Right atrium auricular region (tissue), 2 donors: ENCODE data around the gene ANKRD33B. TPM values are rescaled to one million over a fixed set of nuclear protein-coding genes. Genes with fewer than 3 reads are reported as not detected.

Experiments
- DNase-seq: peaks from one replicate; pipeline ENCODE4 v3.0.0-alpha.2; 2019; ENCODE audit warnings: low spot score
- H3K27ac ChIP-seq, 2 donors: fragments of 200-600 bp; sonication (generic); 1 replicate in 1 of 2; 2 replicates in 1 of 2; pipeline ENCODE4 v1.5.1; 2016 to 2019
- H3K27me3 ChIP-seq, 2 donors: fragments of 200-600 bp; sonication (generic); one replicate each; pipeline versions ENCODE4 v1.5.1 to v1.6.0; 2017 to 2019
- H3K36me3 ChIP-seq: fragments of 200-600 bp; sonication (generic); one replicate; pipeline ENCODE4 v1.5.1; 2016
- H3K4me1 ChIP-seq, 2 donors: fragments of 200-600 bp; sonication (generic); one replicate each; pipeline versions ENCODE4 v1.5.1 to v1.6.0; 2017 to 2019
- H3K4me3 ChIP-seq, 2 donors: fragments of 200-600 bp; sonication (generic); 1 replicate in 1 of 2; 2 replicates in 1 of 2; pipeline ENCODE4 v1.5.1; 2017 to 2019; ENCODE audit warnings: mild to moderate bottlenecking in 1 of 2, moderate library complexity in 1 of 2
- H3K9me3 ChIP-seq, 2 donors: fragments of 200-600 bp; sonication (generic); one replicate each; pipeline ENCODE4 v1.5.1; 2019
- CTCF ChIP-seq, 2 donors: fragments of 200-600 bp; sonication (generic); IDR thresholded peaks; one replicate each; pipeline ENCODE4 v1.5.1; 2019; ENCODE audit warnings: antibody characterized with exemption in 2 of 2
- total RNA-seq, 2 donors: library from RNA; depleted of rRNA; stranded (reverse); fragments of >200 nt; gene quantifications; one replicate each; pipeline ENCODE4 v1.1.0, GENCODE V29; 2016

The ANKRD33B gene
- total RNA-seq, 2 donors from 2014 or later: 1.2 to 4.7 TPM

- no peak for DNase-seq
Observed at GRCh38 chr5:10653751-10654400, 90.0 kb downstream of the ANKRD33B start.

GRCh38 chr5:10654566-10654965, 90.7 kb downstream of the ANKRD33B start:
- DNase-seq: no peak
- no peak overlapping the region for H3K4me3 ChIP-seq
- no peak for TF ChIP-seq CTCF (IDR thresholded peaks at IDR 0.05)
- H3K27me3 ChIP-seq: no peaks in the 10 kb centered on the region
- peaks cover 0 to 13% of the 10 kb centered on the region in 2 donors for H3K4me1 ChIP-seq
- H3K27ac ChIP-seq: no peak overlapping the region
- no peaks in the 10 kb centered on the region for H3K9me3 ChIP-seq
- H3K36me3 ChIP-seq: no peaks in the 10 kb centered on the region

More at GRCh38 chr5:10653751-10654400, 90.0 kb downstream of the ANKRD33B start:
- no peak for TF ChIP-seq CTCF (IDR thresholded peaks at IDR 0.05)
- Histone ChIP-seq H3K9me3 (no peaks in the 10 kb centered on the region), H3K36me3 (no peaks in the 10 kb centered on the region), H3K27ac (no peak overlapping the region), H3K27me3 (no peaks in the 10 kb centered on the region), H3K4me3 (no peak overlapping the region), H3K4me1 (peaks cover 0 to 13% of the 10 kb centered on the region in 2 donors)

- Histone ChIP-seq H3K9me3 (no peaks in the 10 kb centered on the region), H3K36me3 (no peaks in the 10 kb centered on the region), H3K4me1 (peaks cover 0 to 13% of the 10 kb centered on the region in 2 donors), H3K27me3 (no peaks in the 10 kb centered on the region), H3K4me3 (no peak overlapping the region), H3K27ac (no peak overlapping the region)
- no peak for DNase-seq
- no peak for TF ChIP-seq CTCF (IDR thresholded peaks at IDR 0.05)
Observed at GRCh38 chr5:10655161-10655971, 91.5 kb downstream of the ANKRD33B start.

- no peak for TF ChIP-seq CTCF (IDR thresholded peaks at IDR 0.05)
- Histone ChIP-seq H3K36me3 (no peaks in the 10 kb centered on the region), H3K4me1 (peaks cover 0 to 13% of the 10 kb centered on the region in 2 donors), H3K9me3 (no peaks in the 10 kb centered on the region), H3K27ac (no peak overlapping the region), H3K27me3 (no peaks in the 10 kb centered on the region), H3K4me3 (no peak overlapping the region)
- no peak for DNase-seq
Observed at GRCh38 chr5:10655972-10656830, 92.3 kb downstream of the ANKRD33B start.

GRCh38 chr5:10658265-10658664, 94.4 kb downstream of the ANKRD33B start:
- H3K4me1 ChIP-seq: peaks cover 0 to 5% of the 10 kb centered on the region in 2 donors
- H3K9me3 ChIP-seq: no peaks in the 10 kb centered on the region
- H3K27me3 ChIP-seq: no peaks in the 10 kb centered on the region
- DNase-seq: no peak
- no peak overlapping the region for H3K27ac ChIP-seq
- H3K36me3 ChIP-seq: no peaks in the 10 kb centered on the region
- H3K4me3 ChIP-seq: no peak overlapping the region
- TF ChIP-seq CTCF (IDR thresholded peaks at IDR 0.05): no peak
